GM21825 (cell line): Measurements from ENCODE around the gene TSSK1B.
"Not testable (repeated sequence)": the region's sequence is repeated elsewhere in the genome, so short reads cannot be mapped to it uniquely, and the experiment has no call there.

Experiments
- ATAC-seq: cut with Tn5 transposase; IDR thresholded peaks from one replicate; pipeline ENCODE4 v1.9.1; 2021; ENCODE audit warnings: mild to moderate bottlenecking, moderate library complexity; ENCODE audit not compliant: unreplicated experiment

TSSK1B gene

DNA sequence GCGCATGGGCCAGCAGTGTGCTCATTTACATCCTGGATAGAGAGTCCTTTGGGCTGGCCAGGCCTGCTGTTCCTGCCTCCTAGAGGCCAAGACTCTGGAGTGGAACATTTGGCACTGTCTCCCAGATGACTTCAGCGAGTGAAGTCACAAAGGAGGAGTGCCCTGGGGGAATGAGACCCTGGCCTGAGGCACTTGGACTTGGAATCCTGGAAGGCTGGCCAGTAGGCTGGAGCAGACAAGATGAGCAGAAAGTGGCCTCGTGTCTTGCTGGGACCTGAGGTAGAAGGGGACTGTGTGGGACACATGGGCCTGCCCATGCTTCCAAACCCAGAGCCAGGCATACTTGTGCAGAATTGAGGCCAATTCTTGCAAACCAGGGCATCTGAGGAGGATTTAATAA is at the start of gene TSSK1B:
TSSK1B (minus strand) TSS at position 101 of the 400 bp plus-strand sequence. CDS start 150 bp downstream, outside the sequence.
- no peak for ATAC-seq

DNA sequence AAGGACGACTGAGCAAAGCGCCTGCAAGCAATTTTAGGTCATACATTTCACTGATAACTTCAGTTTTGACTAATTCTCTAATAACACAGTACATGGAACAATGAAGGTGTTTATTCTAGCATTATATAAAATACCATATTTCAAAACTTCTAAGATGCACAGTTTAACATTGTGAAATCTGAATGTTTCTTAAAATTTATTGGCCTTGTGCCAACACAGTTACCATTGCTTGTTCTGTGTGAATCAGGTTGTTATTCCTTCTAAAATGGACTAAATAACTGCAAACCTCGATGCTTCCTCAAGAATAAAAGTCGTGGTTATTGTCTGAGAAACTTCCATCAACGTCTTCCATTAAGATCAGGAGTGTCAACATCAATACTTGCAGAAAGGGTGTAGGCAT is 45.5 kb upstream of the TSSK1B start:
- no peak for ATAC-seq

- ATAC-seq = no peak
Measured at GRCh38 chr5:113478691-113479090, 43.9 kb upstream of the TSSK1B start.

DNA sequence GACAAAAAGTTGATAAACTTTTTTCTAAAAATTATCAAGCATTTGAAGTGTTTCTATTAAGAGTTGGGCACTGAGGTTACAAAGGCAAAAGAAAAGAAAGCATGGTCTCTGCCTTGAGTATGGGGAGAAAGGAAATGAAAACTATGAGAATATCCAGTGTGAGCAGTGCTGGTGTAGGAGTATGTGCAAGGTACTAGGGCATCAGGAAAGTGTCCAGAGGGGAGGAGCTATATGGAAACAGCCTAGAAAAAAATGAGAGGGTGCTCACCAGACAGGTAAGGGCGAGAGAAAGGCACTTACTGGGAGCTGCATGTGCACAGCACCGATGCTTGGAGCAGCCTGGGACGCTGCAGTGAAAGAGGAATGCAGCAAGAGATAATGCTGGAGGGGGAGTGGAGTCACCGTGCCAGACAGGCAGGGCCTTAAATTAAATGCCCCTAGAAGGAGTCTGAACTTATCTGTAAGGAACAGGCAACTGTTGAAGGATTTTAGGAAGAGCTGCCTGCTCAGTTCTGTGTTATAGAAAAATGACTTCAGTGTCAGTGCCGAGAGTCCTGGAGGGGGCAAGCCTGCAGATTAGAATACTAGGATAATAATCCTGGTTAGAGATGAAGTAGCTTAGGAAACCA is 39.4 kb upstream of the TSSK1B start:
- no peak for ATAC-seq

DNA sequence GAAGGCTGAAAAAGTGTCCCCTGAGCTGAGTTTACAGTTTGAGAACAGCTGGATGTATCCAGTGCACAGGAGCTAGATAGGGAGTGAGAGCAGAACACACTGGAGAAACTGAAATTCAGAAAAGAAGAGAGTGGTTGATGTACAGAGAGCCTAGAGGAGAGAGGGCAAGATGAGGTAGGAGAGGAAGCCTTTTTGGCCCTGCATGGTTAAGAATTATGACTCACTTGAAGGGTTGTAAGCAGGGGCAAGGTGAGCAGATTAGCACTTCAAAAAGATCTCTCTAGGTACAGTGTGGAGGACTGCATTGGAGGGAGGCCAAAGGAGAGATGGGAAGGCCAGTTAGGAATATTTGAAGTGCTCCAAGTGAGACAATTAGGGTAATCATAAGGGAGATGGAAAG is 28.2 kb upstream of the TSSK1B start:
- ATAC-seq = no peak

GRCh38 chr5:113457106-113457505 is 22.3 kb upstream of the TSSK1B start:
- not testable (repeated sequence) for ATAC-seq

- no peak for ATAC-seq
Measured at GRCh38 chr5:113452941-113453340, 18.2 kb upstream of the TSSK1B start.

DNA sequence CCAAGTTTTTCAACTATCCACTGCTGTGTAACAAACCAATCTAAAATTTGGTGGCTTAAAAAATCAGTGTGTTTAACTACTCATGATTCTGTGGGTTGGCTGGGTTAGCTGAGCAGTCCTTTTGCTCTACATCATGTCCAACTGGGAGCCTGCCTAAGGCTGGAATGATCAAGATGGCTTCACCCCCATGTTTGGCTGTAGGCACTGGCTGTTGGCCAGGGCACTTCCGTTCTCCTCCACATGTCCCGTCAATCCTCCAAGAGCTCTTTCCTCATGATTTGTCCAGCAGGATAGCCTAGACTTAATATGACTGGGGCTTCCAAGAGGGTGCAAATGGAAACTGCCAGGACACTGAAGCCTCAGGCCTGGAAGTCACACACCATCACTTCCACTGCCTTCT is 17.0 kb upstream of the TSSK1B start:
- ATAC-seq = no peak

DNA sequence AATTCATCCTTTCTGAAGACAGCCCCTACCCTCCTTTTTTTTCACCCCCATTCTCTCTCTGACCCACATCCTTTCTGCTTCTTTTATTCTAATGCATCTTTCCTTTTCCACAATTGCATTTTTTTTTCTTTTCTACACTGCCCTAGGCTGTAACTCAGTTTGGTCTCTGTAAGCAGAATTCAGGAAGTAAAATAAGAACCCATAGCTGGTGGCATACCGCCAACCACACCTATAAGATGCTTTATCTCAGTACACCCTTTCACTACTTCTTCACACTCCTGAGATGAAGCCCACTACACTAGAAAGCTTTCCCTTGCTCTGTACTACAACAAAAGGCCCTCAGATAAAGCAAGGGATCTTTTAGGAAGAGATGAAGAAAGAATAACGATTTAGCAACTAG is 16.1 kb upstream of the TSSK1B start:
- no peak for ATAC-seq

DNA sequence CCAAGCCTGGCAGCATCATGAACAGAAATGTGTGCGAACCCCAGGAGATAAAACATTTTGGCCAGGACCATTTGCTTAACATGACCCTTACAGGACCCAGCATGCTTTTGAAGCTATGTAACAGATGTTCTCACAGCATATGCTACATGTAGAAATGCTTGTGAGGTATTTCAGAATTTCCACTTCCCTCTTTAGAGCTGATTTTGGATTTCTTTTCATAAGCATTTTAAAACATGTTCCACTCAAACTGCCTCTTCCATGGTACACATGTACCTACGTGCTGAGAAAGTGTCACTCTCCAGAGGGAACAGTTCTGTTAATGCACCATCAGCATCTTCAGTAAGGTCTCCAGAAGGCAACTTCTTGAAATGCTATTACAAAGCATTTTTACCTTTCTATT is 15.7 kb upstream of the TSSK1B start:
- ATAC-seq = no peak

DNA sequence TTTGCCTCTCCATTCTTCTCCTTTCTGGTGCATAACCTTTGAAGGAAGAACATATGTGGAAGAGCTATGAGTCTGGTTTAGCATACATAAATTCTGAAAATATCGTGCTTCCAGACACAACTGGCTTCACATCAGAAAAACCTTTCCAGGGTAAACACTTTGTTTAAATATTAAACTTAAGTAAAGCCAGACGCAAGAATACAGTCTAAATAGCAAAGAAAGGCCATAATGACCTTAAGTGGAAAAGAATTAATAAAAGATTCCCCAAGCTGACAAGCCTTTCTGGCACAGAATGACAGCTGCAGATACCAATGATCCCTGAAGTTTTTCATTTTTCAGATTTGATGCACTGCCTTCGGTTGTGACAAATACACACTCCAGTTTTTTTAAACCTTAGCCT is 13.5 kb upstream of the TSSK1B start:
- no peak for ATAC-seq

DNA sequence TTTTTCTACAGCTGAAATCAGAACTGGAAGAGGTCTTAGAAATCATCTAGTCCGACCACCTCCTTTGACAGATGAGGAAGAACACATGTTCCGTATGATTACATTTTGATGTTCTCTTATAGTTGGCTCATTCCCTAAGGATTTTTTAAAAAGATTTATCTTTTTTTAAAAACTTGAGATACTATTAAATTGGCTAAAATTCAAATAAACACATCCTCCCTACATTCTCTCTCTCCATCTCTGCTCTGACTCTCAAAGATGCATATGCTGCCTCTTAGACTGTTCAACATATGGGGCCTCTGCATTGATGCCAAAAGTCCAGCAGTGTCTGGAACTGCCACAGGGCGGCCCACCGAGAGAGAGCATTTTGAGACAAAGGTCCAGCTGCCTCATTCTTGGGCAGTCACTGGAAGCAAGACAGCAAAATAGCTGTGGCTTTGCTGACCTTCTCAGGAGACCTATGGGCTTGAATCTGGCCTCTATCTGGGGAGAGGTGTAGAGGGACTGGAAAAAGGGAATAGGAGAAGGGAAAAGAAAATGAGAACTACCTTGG is 12.8 kb upstream of the TSSK1B start:
- no peak for ATAC-seq

- ATAC-seq = no peak
Measured at GRCh38 chr5:113446358-113446927, 11.7 kb upstream of the TSSK1B start.

- no peak for ATAC-seq
Measured at GRCh38 chr5:113437111-113437510, 2.3 kb upstream of the TSSK1B start.

DNA sequence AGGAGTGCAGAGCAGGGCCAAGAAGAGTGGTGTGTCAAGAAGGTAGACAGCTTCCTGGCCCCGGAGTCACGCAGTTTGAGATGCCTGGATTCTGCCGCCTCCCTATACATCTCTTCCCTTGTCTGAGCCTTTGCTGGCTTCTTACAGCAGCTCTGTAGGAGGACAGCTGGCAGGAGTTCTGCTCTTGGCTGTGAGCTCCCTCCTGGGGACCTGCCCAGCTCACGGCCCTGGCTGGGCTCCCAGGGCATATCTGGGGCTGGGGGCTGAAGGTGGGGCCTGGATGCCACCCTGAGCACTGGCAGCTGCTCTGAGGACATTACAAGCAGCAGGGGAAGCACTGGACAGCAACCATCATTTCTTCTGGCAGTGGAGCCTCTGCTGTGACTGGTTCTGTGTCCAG is 786 bp upstream of the TSSK1B start:
- no peak for ATAC-seq

DNA sequence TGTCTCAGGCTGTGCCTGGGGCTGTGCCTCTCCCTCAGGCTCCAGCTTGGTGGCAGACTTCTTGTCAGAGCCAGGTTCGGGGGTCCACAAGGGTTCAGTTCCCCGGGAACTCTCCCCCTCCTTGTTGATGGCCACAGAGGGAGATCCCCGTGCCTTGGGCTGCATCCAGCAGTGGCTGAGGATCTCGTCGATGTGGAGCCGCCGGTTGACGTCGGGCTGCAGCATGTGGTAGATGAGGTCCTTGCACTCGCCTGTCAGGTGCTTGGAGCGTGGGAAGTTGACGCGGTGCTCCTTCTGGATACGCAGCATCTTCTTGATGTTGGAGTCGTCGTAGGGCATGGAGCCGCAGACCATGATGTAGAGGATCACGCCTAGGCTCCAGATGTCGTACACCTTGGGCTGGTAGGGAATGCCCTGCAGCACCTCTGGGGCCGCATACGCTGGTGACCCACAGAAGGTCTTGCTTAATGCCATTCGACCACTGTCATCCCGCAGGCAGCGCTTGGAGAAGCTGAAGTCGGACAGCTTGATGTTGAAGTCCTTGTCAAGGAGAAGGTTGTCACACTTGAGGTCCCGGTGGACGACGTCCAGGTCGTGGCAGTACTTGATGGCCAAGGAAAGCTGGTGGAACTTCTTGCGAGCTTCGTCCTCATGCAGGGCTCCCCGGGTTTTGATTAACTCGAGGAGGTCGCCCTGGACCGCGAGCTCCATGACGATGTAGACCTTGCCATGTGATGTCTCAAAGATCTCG is 752 bp downstream of the TSSK1B start:
- ATAC-seq = no peak

DNA sequence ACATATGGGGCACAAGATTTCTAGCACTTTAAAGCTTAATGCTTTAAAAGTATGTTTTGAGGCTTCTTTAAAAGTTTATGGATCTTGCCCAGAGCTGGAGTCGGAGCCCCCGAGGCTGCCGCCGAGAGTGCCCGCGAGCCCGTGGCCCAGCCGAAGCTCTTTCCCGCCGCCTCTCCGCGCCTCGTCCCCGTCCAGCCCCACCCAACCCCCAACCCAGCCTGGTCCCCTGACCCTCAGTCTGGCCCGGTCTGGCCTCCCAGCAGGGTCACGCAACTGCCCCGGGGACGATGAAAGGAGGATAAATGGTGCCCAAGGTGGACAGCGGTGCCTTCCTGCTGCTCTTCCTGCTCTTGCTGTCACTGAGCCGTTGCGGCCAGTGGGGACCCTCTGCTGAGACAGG is 1.7 kb downstream of the TSSK1B start:
- ATAC-seq = no peak

GRCh38 chr5:113427871-113428574 is 6.8 kb downstream of the TSSK1B start:
- ATAC-seq = no peak

- no peak for ATAC-seq
Measured at GRCh38 chr5:113425909-113426308, 8.9 kb downstream of the TSSK1B start.

GRCh38 chr5:113421693-113422092 is 13.1 kb downstream of the TSSK1B start:
- ATAC-seq = no peak

GRCh38 chr5:113405530-113405929 is 29.3 kb downstream of the TSSK1B start:
- no peak for ATAC-seq
